ENCODE measurements around the gene EN2.

- TF ChIP-seq POLR2A (IDR thresholded peaks at IDR 0.05; ENCODE audit: low read depth, low read length) (no peak), POLR2AphosphoS5 (IDR thresholded peaks at IDR 0.05; ENCODE audit: low read depth, low read length) (no peak)
These were observed 19.5 kb downstream of the EN2 start for GRCh38 chr7:155477476-155477875.
